GM23338 (cell line): Measurements from ENCODE around the gene SEMA6B.

ENCODE experiments used
- CTCF ChIP-seq, 2 experiments: fragments of 200-600 bp in 1 of 2; sonication (generic) in 1 of 2; conservative IDR thresholded peaks; 2 replicates each; pipeline versions ENCODE4 v1.5.1 to v1.6.1; 2016 to 2017; ENCODE audit warnings: antibody characterized with exemption in 2 of 2, low read depth in 2 of 2, mild to moderate bottlenecking in 2 of 2, moderate library complexity in 1 of 2
- EZH2phosphoT487 ChIP-seq: fragments of 200-600 bp; sonication (generic); IDR thresholded peaks from one replicate; pipeline ENCODE4 v1.8.1; 2018; ENCODE audit warnings: antibody characterized with exemption; ENCODE audit not compliant: unreplicated experiment
- POLR2AphosphoS5 ChIP-seq: IDR thresholded peaks from 2 replicates; pipeline ENCODE4 v1.6.1; 2016; ENCODE audit warnings: antibody characterized with exemption, low read depth
- REST ChIP-seq: IDR thresholded peaks from one replicate; pipeline ENCODE4 v1.6.1; 2018; ENCODE audit warnings: antibody characterized with exemption; ENCODE audit not compliant: unreplicated experiment

- TF ChIP-seq CTCF (conservative IDR thresholded peaks at IDR 0.05; ENCODE audit: low read depth in 2 of 2) (no peak), POLR2AphosphoS5 (no peak), REST (no peak), EZH2phosphoT487 (no peak)
Measured at GRCh38 chr19:4566402-4567051, 7.0 kb upstream of the SEMA6B start.
